ENCODE data around the gene TSPAN11.

DNA sequence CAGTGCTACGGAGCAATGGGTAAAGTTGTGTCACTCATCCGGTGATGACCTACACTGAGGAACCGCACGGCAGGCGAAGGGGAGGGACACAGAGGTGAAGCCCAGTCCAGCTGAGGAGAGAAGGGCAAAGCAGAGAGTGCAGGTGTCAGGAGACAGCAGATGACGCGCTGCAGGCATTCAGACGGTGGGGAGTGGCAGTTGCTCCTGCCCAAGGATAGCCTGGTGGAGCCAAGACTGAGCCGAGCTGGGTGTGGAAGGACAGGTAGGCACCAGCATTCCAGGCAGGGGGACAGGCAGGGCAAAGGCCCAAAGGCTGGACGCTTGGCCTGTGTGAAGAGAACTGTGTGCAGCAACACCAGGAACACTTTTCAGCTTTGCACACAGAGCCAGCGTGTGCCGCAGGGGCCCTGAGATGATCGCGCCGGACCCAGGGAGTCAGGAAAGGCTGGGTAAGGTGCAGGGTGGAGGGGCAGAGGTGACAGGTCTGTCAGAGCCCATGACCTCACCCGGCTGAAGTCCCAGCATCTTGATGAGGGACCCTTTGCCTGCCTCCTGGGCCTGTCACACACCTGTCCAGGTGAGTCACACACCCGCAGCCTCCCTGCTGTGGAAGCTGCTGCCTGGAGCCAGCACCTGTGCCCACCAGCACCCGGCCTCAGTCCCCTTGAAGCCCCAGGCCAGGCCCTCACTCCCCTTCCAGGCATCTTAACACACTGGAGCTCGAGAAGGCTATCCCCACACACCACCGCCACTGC lies 48.4 kb downstream of the TSPAN11 start:
- TF ChIP-seq POLR2A (IDR thresholded peaks at IDR 0.05; ENCODE audit: low read depth, low read length) (no peak), POLR2AphosphoS5 (IDR thresholded peaks at IDR 0.05; ENCODE audit: insufficient read depth, low read depth, low read length) (no peak)
- TF ChIP-seq, protein P1, sequence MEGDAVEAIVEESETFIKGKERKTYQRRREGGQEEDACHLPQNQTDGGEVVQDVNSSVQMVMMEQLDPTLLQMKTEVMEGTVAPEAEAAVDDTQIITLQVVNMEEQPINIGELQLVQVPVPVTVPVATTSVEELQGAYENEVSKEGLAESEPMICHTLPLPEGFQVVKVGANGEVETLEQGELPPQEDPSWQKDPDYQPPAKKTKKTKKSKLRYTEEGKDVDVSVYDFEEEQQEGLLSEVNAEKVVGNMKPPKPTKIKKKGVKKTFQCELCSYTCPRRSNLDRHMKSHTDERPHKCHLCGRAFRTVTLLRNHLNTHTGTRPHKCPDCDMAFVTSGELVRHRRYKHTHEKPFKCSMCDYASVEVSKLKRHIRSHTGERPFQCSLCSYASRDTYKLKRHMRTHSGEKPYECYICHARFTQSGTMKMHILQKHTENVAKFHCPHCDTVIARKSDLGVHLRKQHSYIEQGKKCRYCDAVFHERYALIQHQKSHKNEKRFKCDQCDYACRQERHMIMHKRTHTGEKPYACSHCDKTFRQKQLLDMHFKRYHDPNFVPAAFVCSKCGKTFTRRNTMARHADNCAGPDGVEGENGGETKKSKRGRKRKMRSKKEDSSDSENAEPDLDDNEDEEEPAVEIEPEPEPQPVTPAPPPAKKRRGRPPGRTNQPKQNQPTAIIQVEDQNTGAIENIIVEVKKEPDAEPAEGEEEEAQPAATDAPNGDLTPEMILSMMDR (IDR thresholded peaks at IDR 0.05; ENCODE audit: extremely low read depth in 1 of 2, insufficient read depth in 1 of 2, low read depth in 1 of 2, low read length in 2 of 2), result no peak
